Liver (tissue), 3 donors: ENCODE measurements around the gene EPB41L1.

Experiments
- CTCF ChIP-seq: fragments of 150-350 bp; IDR thresholded peaks from 2 replicates; pipeline ENCODE4 v1.5.1; 2017; ENCODE audit warnings: improper control_type of control experiment, low read depth, low read length; ENCODE audit not compliant: missing input control
- MAX ChIP-seq: IDR thresholded peaks from 2 replicates; pipeline ENCODE4 v1.6.1; 2016; ENCODE audit warnings: antibody characterized with exemption
- RAD21 ChIP-seq, 2 donors: IDR thresholded peaks; 2 replicates each; pipeline ENCODE4 v1.6.1; 2016; ENCODE audit warnings: antibody characterized with exemption in 2 of 2, mild to moderate bottlenecking in 2 of 2
- YY1 ChIP-seq: IDR thresholded peaks from 2 replicates; pipeline ENCODE4 v1.6.1; 2016; ENCODE audit warnings: antibody characterized with exemption, mild to moderate bottlenecking
- TF ChIP-seq, protein P1 (sequence below): IDR thresholded peaks from 2 replicates; pipeline ENCODE4 v1.6.1; 2016; ENCODE audit warnings: antibody characterized with exemption, mild to moderate bottlenecking
- TF ChIP-seq, protein P2 (sequence below): IDR thresholded peaks from 2 replicates; pipeline ENCODE4 v1.6.1; 2016; ENCODE audit warnings: antibody characterized with exemption
- donor health status: healthy.
- donor health status: healthy.

GRCh38 chr20:36117638-36118037, 36.9 kb upstream of the EPB41L1 start:
- TF ChIP-seq CTCF (no peak), MAX (no peak), YY1 (no peak), RAD21 (IDR thresholded peaks at IDR 0.05) (no peak)
- TF ChIP-seq, protein P1, sequence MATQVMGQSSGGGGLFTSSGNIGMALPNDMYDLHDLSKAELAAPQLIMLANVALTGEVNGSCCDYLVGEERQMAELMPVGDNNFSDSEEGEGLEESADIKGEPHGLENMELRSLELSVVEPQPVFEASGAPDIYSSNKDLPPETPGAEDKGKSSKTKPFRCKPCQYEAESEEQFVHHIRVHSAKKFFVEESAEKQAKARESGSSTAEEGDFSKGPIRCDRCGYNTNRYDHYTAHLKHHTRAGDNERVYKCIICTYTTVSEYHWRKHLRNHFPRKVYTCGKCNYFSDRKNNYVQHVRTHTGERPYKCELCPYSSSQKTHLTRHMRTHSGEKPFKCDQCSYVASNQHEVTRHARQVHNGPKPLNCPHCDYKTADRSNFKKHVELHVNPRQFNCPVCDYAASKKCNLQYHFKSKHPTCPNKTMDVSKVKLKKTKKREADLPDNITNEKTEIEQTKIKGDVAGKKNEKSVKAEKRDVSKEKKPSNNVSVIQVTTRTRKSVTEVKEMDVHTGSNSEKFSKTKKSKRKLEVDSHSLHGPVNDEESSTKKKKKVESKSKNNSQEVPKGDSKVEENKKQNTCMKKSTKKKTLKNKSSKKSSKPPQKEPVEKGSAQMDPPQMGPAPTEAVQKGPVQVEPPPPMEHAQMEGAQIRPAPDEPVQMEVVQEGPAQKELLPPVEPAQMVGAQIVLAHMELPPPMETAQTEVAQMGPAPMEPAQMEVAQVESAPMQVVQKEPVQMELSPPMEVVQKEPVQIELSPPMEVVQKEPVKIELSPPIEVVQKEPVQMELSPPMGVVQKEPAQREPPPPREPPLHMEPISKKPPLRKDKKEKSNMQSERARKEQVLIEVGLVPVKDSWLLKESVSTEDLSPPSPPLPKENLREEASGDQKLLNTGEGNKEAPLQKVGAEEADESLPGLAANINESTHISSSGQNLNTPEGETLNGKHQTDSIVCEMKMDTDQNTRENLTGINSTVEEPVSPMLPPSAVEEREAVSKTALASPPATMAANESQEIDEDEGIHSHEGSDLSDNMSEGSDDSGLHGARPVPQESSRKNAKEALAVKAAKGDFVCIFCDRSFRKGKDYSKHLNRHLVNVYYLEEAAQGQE: no peak
- TF ChIP-seq, protein P2, sequence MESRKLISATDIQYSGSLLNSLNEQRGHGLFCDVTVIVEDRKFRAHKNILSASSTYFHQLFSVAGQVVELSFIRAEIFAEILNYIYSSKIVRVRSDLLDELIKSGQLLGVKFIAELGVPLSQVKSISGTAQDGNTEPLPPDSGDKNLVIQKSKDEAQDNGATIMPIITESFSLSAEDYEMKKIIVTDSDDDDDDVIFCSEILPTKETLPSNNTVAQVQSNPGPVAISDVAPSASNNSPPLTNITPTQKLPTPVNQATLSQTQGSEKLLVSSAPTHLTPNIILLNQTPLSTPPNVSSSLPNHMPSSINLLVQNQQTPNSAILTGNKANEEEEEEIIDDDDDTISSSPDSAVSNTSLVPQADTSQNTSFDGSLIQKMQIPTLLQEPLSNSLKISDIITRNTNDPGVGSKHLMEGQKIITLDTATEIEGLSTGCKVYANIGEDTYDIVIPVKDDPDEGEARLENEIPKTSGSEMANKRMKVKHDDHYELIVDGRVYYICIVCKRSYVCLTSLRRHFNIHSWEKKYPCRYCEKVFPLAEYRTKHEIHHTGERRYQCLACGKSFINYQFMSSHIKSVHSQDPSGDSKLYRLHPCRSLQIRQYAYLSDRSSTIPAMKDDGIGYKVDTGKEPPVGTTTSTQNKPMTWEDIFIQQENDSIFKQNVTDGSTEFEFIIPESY: no peak
